H1 (cell line): ENCODE measurements around the gene CLIC3. TPM values are rescaled to one million over a fixed set of nuclear protein-coding genes. Genes with fewer than 3 reads are reported as not detected.

Experiments used
- BRCA1 ChIP-seq: IDR thresholded peaks from 2 replicates; pipeline ENCODE4 v1.6.1; 2012; ENCODE audit warnings: low read depth, low read length, improper control_type of control experiment
- E2F6 ChIP-seq: IDR thresholded peaks from 2 replicates; pipeline ENCODE4 v1.6.1; 2012; ENCODE audit warnings: inconsistent platforms
- MAFK ChIP-seq: IDR thresholded peaks from 2 replicates; pipeline ENCODE4 v1.6.1; 2012; ENCODE audit warnings: low read depth, mild to moderate bottlenecking, improper control_type of control experiment, low read length
- RAD21 ChIP-seq, 2 experiments: IDR thresholded peaks in 1 of 2; conservative IDR thresholded peaks in 1 of 2; 2 replicates each; pipeline ENCODE4 v1.6.1; 2011; ENCODE audit warnings: low read depth in 2 of 2, low read length in 2 of 2, improper control_type of control experiment in 1 of 2, inconsistent platforms in 1 of 2, mild to moderate bottlenecking in 1 of 2, moderate library complexity in 1 of 2
- RNF2 ChIP-seq: fragments of 200-900, 300-1000 bp; sonication (generic); IDR thresholded peaks from 2 replicates; pipeline ENCODE4 v1.7.1; 2016; ENCODE audit warnings: borderline replicate concordance, low read depth, mild to moderate bottlenecking, antibody characterized with exemption, low read length; ENCODE audit not compliant: poor library complexity, severe bottlenecking; ENCODE audit errors: missing control alignments
- polyA plus RNA-seq, 7 experiments: library from polyadenylated mRNA; depleted of rRNA in 3 of 7; stranded (reverse) in 5 of 7; unstranded in 2 of 7; fragments of >200 nt in 5 of 7; fragments of 200-250 nt in 2 of 7; gene quantifications; 1 replicate in 5 of 7; 2 replicates in 1 of 7; 4 replicates in 1 of 7; pipeline versions ENCODE4 v1.2.1 to v1.2.3, GENCODE V29; 2011 to 2013; ENCODE audit warnings: missing spikeins in 2 of 7, mixed read lengths in 2 of 7
- total RNA-seq: library from RNA; stranded (reverse); fragmentation: NEBNext Ultra II Directional; extraction: Animal tissue kit (Norgen Biotek cat#: 25700); gene quantifications from 2 replicates; pipeline ENCODE4 v1.2.1, GENCODE V29; 2021

CLIC3 gene
- total and polyA plus RNA-seq, 2 of the 8 experiments (the other 6 are each of a cell fraction or from before 2014, with no cell fraction given), result 0.12 TPM; not detected in 1

- TF ChIP-seq RAD21 (IDR thresholded peaks at IDR 0.05 in 1 of 2, conservative IDR thresholded peaks at IDR 0.05 in 1 of 2; ENCODE audit: low read depth in 2 of 2, low read length in 2 of 2), result no peak
- no peak for TF ChIP-seq RNF2
- peak; percentile 89 for TF ChIP-seq E2F6
- no peak for TF ChIP-seq BRCA1
- TF ChIP-seq MAFK, result no peak
Observed at GRCh38 chr9:136991993-136992818, 4.2 kb downstream of the CLIC3 start, which contains the start of gene PAXX (continued).
